ENCODE results near the gene FLII. TPM values are rescaled to one million over a fixed set of nuclear protein-coding genes. Genes with fewer than 3 reads are reported as not detected.
A peak's percentile ranks its signal among the peaks of the same experiment; 100 is the strongest.

FLII gene
- total and polyA plus RNA-seq, 2 donors (not counting 1 experiment from before 2014, with no cell fraction given): 199 to 395 TPM

DNA sequence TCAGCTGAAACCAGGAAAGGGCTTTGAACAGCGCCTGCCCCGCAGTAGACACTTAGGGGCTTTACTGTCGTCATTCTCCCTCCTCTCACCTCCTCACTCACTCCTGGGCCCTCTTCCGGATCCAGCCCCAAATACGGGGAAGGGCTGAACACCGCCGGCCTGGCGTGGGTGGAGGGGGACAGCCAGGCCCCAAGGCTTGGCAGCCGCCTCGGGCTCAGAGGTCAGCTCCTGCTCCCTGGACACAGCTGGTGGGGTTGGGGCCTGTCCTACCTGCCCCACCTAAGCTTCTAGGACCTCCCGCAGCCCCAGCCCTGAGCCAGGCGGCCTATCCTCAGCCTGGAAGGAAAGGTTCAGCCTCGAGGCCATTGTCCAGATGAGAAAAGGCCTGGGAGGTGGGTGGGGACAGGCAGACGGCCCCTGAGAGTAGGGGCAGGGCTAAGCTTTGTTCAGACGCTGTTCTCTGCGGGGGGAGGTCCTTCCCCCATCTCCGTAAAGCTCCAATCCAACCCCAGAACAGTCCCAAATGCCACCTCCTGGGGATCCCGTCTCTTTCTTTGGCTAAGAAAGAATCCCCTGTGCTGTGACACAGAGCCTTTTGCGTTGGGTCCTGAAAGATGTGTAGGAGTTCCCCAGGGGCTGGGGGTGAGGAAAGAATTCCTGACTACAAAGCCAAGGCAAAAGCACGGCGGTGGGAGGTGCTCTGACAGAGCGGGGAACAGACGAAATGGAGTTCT is 34.0 kb downstream of the FLII start:
- Histone ChIP-seq H3K27me3 (ENCODE audit: control insufficient read depth, insufficient read depth, low read length) (no peaks in the 10 kb centered on the region), H3K4me1 (ENCODE audit: control insufficient read depth, extremely low read depth, insufficient read depth, low read length) (peaks cover 19% of the 10 kb centered on the region), H3K79me2 (ENCODE audit: control insufficient read depth, insufficient read depth, low read length) (peaks cover 11% of the 10 kb centered on the region), H4K20me1 (ENCODE audit: control insufficient read depth, extremely low read depth, insufficient read depth, low read length) (no peaks in the 10 kb centered on the region), H3K4me2 (ENCODE audit: extremely low read depth, insufficient read depth, low read length) (peak overlapping the region; percentile 77), H2AFZ (ENCODE audit: low read length) (peak overlapping the region; percentile 97), H3K27ac (ENCODE audit: insufficient read depth, low read length) (peak overlapping the region; percentile 58), H3K9me3 (ENCODE audit: control insufficient read depth, insufficient read depth, low read depth, low read length) (no peaks in the 10 kb centered on the region), H3K4me3 (replicated peaks in 1 of 4; ENCODE audit: control extremely low read depth in 1 of 4, insufficient read depth in 1 of 4, low read depth in 3 of 4, low read length in 4 of 4) (peak overlapping the region in 3 of 4 experiments; percentile 17 to 53 (median 49)), H3K36me3 (ENCODE audit: control insufficient read depth, insufficient read depth, low read length) (peaks cover 2% of the 10 kb centered on the region), H3K9ac (ENCODE audit: insufficient read depth, low read length) (peak overlapping the region; percentile 1)
- no peak for TF ChIP-seq EZH2 (IDR thresholded peaks at IDR 0.05; ENCODE audit: low read length, missing control alignments)
- TF ChIP-seq, protein P1, sequence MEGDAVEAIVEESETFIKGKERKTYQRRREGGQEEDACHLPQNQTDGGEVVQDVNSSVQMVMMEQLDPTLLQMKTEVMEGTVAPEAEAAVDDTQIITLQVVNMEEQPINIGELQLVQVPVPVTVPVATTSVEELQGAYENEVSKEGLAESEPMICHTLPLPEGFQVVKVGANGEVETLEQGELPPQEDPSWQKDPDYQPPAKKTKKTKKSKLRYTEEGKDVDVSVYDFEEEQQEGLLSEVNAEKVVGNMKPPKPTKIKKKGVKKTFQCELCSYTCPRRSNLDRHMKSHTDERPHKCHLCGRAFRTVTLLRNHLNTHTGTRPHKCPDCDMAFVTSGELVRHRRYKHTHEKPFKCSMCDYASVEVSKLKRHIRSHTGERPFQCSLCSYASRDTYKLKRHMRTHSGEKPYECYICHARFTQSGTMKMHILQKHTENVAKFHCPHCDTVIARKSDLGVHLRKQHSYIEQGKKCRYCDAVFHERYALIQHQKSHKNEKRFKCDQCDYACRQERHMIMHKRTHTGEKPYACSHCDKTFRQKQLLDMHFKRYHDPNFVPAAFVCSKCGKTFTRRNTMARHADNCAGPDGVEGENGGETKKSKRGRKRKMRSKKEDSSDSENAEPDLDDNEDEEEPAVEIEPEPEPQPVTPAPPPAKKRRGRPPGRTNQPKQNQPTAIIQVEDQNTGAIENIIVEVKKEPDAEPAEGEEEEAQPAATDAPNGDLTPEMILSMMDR (conservative IDR thresholded peaks at IDR 0.05 in 1 of 2, IDR thresholded peaks at IDR 0.05 in 1 of 2; ENCODE audit: low read depth in 1 of 2, low read length in 2 of 2): no peak
- DNase-seq (ENCODE audit: low read depth in 2 of 2): peak; percentile 14 to 32

DNA sequence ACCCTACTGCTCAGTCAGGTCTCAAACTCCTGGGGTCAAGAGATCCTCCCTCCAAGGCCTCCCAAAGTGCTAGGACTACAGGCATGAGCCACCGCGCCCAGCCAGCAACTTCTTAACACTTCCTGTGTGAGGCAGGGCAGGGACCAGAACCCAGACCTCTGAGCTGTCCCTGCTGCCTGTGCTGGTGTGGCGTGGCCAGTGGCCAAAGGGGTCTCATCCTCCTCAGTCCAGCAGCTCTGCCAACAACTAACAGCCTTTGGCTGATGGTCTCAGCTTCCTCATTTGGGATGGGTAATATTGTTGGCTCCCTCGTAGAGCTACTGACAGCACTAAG is 34.5 kb downstream of the FLII start:
- H2AFZ ChIP-seq (ENCODE audit: low read length): peak overlapping the region; percentile 97

DNA sequence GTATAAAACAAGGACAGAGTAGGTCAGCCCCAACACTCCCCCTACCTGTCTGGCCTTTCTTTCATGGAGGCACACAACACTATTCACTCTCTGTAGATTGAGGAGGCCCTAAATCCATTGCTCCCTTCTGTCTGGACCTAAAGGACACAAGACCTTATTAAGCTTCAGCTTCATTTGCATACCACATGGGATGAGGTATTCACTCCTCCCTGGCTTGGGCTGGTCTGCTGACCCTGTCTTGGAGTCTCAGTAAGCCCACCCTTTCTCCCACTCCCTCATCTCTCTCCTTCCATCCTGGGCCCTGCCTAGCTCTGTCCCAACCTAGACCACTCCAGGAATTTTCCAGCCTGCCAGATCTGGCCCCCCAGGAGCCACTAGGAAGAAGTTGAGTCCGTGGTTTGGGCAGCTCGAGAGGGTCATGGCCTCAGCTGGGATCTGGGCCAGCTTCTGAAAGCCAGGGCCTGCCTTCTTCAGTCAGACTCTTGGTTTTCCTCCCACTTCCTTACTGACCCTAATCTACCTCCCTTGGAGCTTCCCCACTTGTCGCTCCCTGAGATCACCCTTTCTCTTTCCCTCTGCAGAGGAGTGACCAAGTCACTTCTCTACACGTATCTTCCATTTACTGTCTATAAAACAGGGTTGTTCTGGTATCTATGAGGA is 39.7 kb downstream of the FLII start:
- TF ChIP-seq, protein P1 (conservative IDR thresholded peaks at IDR 0.05 in 1 of 2, IDR thresholded peaks at IDR 0.05 in 1 of 2; ENCODE audit: low read depth in 1 of 2, low read length in 2 of 2): no peak
- no peak for TF ChIP-seq EZH2 (IDR thresholded peaks at IDR 0.05; ENCODE audit: low read length, missing control alignments)
- Histone ChIP-seq H3K4me2 (ENCODE audit: extremely low read depth, insufficient read depth, low read length) (no peak overlapping the region), H3K79me2 (ENCODE audit: control insufficient read depth, insufficient read depth, low read length) (no peaks in the 10 kb centered on the region), H2AFZ (ENCODE audit: low read length) (no peak overlapping the region), H3K4me1 (ENCODE audit: control insufficient read depth, extremely low read depth, insufficient read depth, low read length) (peaks cover 17% of the 10 kb centered on the region), H3K9ac (ENCODE audit: insufficient read depth, low read length) (no peak overlapping the region), H4K20me1 (ENCODE audit: control insufficient read depth, extremely low read depth, insufficient read depth, low read length) (no peaks in the 10 kb centered on the region), H3K9me3 (ENCODE audit: control insufficient read depth, insufficient read depth, low read depth, low read length) (no peaks in the 10 kb centered on the region), H3K4me3 (replicated peaks in 1 of 4; ENCODE audit: control extremely low read depth in 1 of 4, insufficient read depth in 1 of 4, low read depth in 3 of 4, low read length in 4 of 4) (no peak overlapping the region), H3K27ac (ENCODE audit: insufficient read depth, low read length) (no peak overlapping the region), H3K36me3 (ENCODE audit: control insufficient read depth, insufficient read depth, low read length) (no peaks in the 10 kb centered on the region), H3K27me3 (ENCODE audit: control insufficient read depth, insufficient read depth, low read length) (no peaks in the 10 kb centered on the region)
- peak; percentile 44 to 68 for DNase-seq (ENCODE audit: low read depth in 2 of 2)

More for the DNA sequence above, 34.5 kb downstream of the FLII start:
- Histone ChIP-seq H3K27me3 (ENCODE audit: control insufficient read depth, insufficient read depth, low read length) (no peaks in the 10 kb centered on the region), H3K4me3 (replicated peaks in 1 of 4; ENCODE audit: control extremely low read depth in 1 of 4, insufficient read depth in 1 of 4, low read depth in 3 of 4, low read length in 4 of 4) (no peak overlapping the region), H3K4me2 (ENCODE audit: extremely low read depth, insufficient read depth, low read length) (no peak overlapping the region), H3K36me3 (ENCODE audit: control insufficient read depth, insufficient read depth, low read length) (peaks cover 2% of the 10 kb centered on the region), H3K9ac (ENCODE audit: insufficient read depth, low read length) (no peak overlapping the region), H3K27ac (ENCODE audit: insufficient read depth, low read length) (no peak overlapping the region), H3K79me2 (ENCODE audit: control insufficient read depth, insufficient read depth, low read length) (peaks cover 11% of the 10 kb centered on the region), H4K20me1 (ENCODE audit: control insufficient read depth, extremely low read depth, insufficient read depth, low read length) (no peaks in the 10 kb centered on the region), H3K9me3 (ENCODE audit: control insufficient read depth, insufficient read depth, low read depth, low read length) (no peaks in the 10 kb centered on the region), H3K4me1 (ENCODE audit: control insufficient read depth, extremely low read depth, insufficient read depth, low read length) (peaks cover 22% of the 10 kb centered on the region)
- DNase-seq (ENCODE audit: low read depth in 2 of 2): no peak
- TF ChIP-seq EZH2 (IDR thresholded peaks at IDR 0.05; ENCODE audit: low read length, missing control alignments): no peak
- TF ChIP-seq, protein P1 (conservative IDR thresholded peaks at IDR 0.05 in 1 of 2, IDR thresholded peaks at IDR 0.05 in 1 of 2; ENCODE audit: low read depth in 1 of 2, low read length in 2 of 2): no peak

Data from fibroblast of lung (primary cell).